NT2/D1 (cell line): ENCODE measurements around the gene SLC16A11.
"Not testable (repeated sequence)": the region's sequence is repeated elsewhere in the genome, so short reads cannot be mapped to it uniquely, and the experiment has no call there.

Experiments used
- DNase-seq: peaks from one replicate; pipeline ENCODE4 v3.0.0-alpha.2; 2011; ENCODE audit warnings: low read depth, low spot score
- H3K27me3 ChIP-seq: 2 replicates; pipeline ENCODE4 v1.6.0; 2011; ENCODE audit warnings: mild to moderate bottlenecking; ENCODE audit not compliant: insufficient read length, insufficient read depth
- H3K36me3 ChIP-seq: 2 replicates; pipeline ENCODE4 v1.6.1; 2011; ENCODE audit warnings: mild to moderate bottlenecking, low read length, mixed read lengths; ENCODE audit not compliant: insufficient read depth, insufficient read length
- H3K4me1 ChIP-seq: 2 replicates; pipeline ENCODE4 v1.5.1; 2011; ENCODE audit not compliant: insufficient read depth, insufficient read length
- H3K4me3 ChIP-seq: 2 replicates; pipeline ENCODE4 v1.5.1; 2011; ENCODE audit warnings: low read depth; ENCODE audit not compliant: insufficient read length
- H3K9ac ChIP-seq: 2 replicates; pipeline ENCODE4 v1.6.0; 2011; ENCODE audit warnings: low read depth; ENCODE audit not compliant: insufficient read length
- H3K9me3 ChIP-seq: 2 replicates; pipeline ENCODE4 v1.5.1; 2011; ENCODE audit warnings: mild to moderate bottlenecking, low read length; ENCODE audit not compliant: insufficient read depth
- SUZ12 ChIP-seq: IDR thresholded peaks from 2 replicates; pipeline ENCODE4 v1.6.1; 2011; ENCODE audit not compliant: insufficient read length, insufficient read depth; ENCODE audit errors: extremely low read depth
- YY1 ChIP-seq: IDR thresholded peaks from 2 replicates; pipeline ENCODE4 v1.6.1; 2011; ENCODE audit not compliant: insufficient read length, insufficient read depth
- ZNF274 ChIP-seq: IDR thresholded peaks from 2 replicates; pipeline ENCODE4 v1.6.1; 2011; ENCODE audit warnings: mild to moderate bottlenecking, low read depth, low read length

SLC16A11 gene

GRCh38 chr17:7068268-7068667, 24.4 kb upstream of the SLC16A11 start:
- Histone ChIP-seq H3K9me3 (peaks cover 23% of the 10 kb centered on the region), H3K9ac (no peak overlapping the region), H3K4me3 (no peak overlapping the region), H3K36me3 (no peaks in the 10 kb centered on the region), H3K4me1 (peaks cover 6% of the 10 kb centered on the region), H3K27me3 (no peaks in the 10 kb centered on the region)
- DNase-seq = no peak
- TF ChIP-seq YY1 (no peak), ZNF274 (no peak), SUZ12 (no peak)

GRCh38 chr17:7067198-7067597, 23.3 kb upstream of the SLC16A11 start:
- Histone ChIP-seq H3K9ac (no peak overlapping the region), H3K27me3 (no peaks in the 10 kb centered on the region), H3K4me1 (peaks cover 9% of the 10 kb centered on the region), H3K9me3 (peaks cover 23% of the 10 kb centered on the region), H3K4me3 (no peak overlapping the region), H3K36me3 (no peaks in the 10 kb centered on the region)
- DNase-seq = no peak
- TF ChIP-seq SUZ12 = no peak
- no peak for TF ChIP-seq YY1
- no peak for TF ChIP-seq ZNF274

- Histone ChIP-seq H3K9ac (no peak overlapping the region), H3K27me3 (no peaks in the 10 kb centered on the region), H3K36me3 (no peaks in the 10 kb centered on the region), H3K4me3 (no peak overlapping the region), H3K9me3 (peaks cover 23% of the 10 kb centered on the region), H3K4me1 (peaks cover 9% of the 10 kb centered on the region)
- DNase-seq = no peak
- no peak for TF ChIP-seq YY1
- no peak for TF ChIP-seq SUZ12
- no peak for TF ChIP-seq ZNF274
Observed at GRCh38 chr17:7064261-7064660, 20.4 kb upstream of the SLC16A11 start.

GRCh38 chr17:7063518-7064094, 19.7 kb upstream of the SLC16A11 start:
- DNase-seq = no peak
- Histone ChIP-seq H3K4me1 (peaks cover 9% of the 10 kb centered on the region), H3K36me3 (no peaks in the 10 kb centered on the region), H3K27me3 (no peaks in the 10 kb centered on the region), H3K4me3 (no peak overlapping the region), H3K9ac (no peak overlapping the region), H3K9me3 (peaks cover 18% of the 10 kb centered on the region)
- TF ChIP-seq SUZ12 (no peak), YY1 (no peak), ZNF274 (no peak)

- TF ChIP-seq ZNF274 = no peak
- no peak for TF ChIP-seq YY1
- TF ChIP-seq SUZ12 = no peak
- Histone ChIP-seq H3K4me3 (no peak overlapping the region), H3K9me3 (no peaks in the 10 kb centered on the region), H3K4me1 (peaks cover 9% of the 10 kb centered on the region), H3K36me3 (no peaks in the 10 kb centered on the region), H3K27me3 (no peaks in the 10 kb centered on the region), H3K9ac (no peak overlapping the region)
- DNase-seq = no peak
Observed at GRCh38 chr17:7060165-7060891, 16.4 kb upstream of the SLC16A11 start.

GRCh38 chr17:7058831-7059447, 15.0 kb upstream of the SLC16A11 start:
- no peak for DNase-seq
- TF ChIP-seq SUZ12 (no peak), ZNF274 (no peak), YY1 (no peak)
- H3K4me3 ChIP-seq = no peak overlapping the region

GRCh38 chr17:7056386-7056785, 12.5 kb upstream of the SLC16A11 start:
- H3K4me1 ChIP-seq = no peaks in the 10 kb centered on the region
- DNase-seq = no peak
- no peaks in the 10 kb centered on the region for H3K36me3 ChIP-seq
- TF ChIP-seq ZNF274 = no peak
- TF ChIP-seq YY1 = no peak
- no peak for TF ChIP-seq SUZ12
- no peaks in the 10 kb centered on the region for H3K27me3 ChIP-seq
- no peaks in the 10 kb centered on the region for H3K9me3 ChIP-seq
- H3K9ac ChIP-seq = no peak overlapping the region
- no peak overlapping the region for H3K4me3 ChIP-seq

More at GRCh38 chr17:7058831-7059447, 15.0 kb upstream of the SLC16A11 start:
- Histone ChIP-seq H3K4me1 (peaks cover 9% of the 10 kb centered on the region), H3K27me3 (no peaks in the 10 kb centered on the region), H3K9me3 (no peaks in the 10 kb centered on the region), H3K36me3 (no peaks in the 10 kb centered on the region), H3K9ac (no peak overlapping the region)

GRCh38 chr17:7050583-7050982, 6.7 kb upstream of the SLC16A11 start:
- H3K27me3 ChIP-seq, H3K36me3 ChIP-seq, H3K9ac ChIP-seq, DNase-seq, H3K4me1 ChIP-seq, H3K4me3 ChIP-seq, H3K9me3 ChIP-seq: not testable (repeated sequence)
